SU-DHL-6 (cell line): ENCODE data around the gene IFT20.

Source experiments
- CTCF ChIP-seq: fragments of 200-600 bp; sonication (generic); IDR thresholded peaks from one replicate; pipeline ENCODE4 v1.5.1; 2017; ENCODE audit warnings: antibody characterized with exemption, mild to moderate bottlenecking, low read length, moderate library complexity; ENCODE audit not compliant: insufficient read depth, poor library complexity, severe bottlenecking
- EZH2phosphoT487 ChIP-seq: fragments of 200-600 bp; sonication (generic), shearing (Covaris generic); conservative IDR thresholded peaks from 2 replicates; pipeline ENCODE4 v1.6.1; 2018; ENCODE audit warnings: mild to moderate bottlenecking, antibody characterized with exemption, low read length, moderate library complexity, mixed read lengths

GRCh38 chr17:28348979-28349378 is 13.7 kb upstream of the IFT20 start:
- TF ChIP-seq CTCF (no peak), EZH2phosphoT487 (no peak)
